ENCODE measurements around the gene VSTM4. TPM values are rescaled to one million over a fixed set of nuclear protein-coding genes. Genes with fewer than 3 reads are reported as not detected.

VSTM4 gene
- total RNA-seq, 1 experiment from 2014 or later, result not detected

DNA sequence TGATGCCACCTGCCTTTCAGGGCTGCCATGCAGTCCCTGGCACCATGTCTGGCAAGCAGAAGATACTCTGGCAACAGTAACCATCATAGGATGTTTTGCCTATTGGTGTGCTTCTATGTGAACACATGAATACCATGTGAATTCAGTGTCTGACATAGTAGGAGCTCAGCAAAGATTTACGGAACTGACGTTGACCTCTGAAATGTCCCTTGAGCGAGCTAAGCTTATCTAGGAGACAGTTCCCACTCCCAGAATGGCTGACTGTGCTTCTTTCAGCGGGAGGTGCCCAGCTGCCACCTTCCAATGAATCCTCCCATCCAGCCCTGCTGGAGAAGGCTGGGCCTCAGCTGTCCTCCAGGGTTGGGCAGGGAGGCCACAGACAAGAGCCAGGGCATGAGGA lies 104.5 kb downstream of the VSTM4 start:
- no peaks in the 10 kb centered on the region for H3F3A ChIP-seq (ENCODE audit: insufficient read depth, low read depth)
- H3K9me3 ChIP-seq (ENCODE audit: insufficient read depth, low read depth), result no peaks in the 10 kb centered on the region
- TF ChIP-seq, protein P1, sequence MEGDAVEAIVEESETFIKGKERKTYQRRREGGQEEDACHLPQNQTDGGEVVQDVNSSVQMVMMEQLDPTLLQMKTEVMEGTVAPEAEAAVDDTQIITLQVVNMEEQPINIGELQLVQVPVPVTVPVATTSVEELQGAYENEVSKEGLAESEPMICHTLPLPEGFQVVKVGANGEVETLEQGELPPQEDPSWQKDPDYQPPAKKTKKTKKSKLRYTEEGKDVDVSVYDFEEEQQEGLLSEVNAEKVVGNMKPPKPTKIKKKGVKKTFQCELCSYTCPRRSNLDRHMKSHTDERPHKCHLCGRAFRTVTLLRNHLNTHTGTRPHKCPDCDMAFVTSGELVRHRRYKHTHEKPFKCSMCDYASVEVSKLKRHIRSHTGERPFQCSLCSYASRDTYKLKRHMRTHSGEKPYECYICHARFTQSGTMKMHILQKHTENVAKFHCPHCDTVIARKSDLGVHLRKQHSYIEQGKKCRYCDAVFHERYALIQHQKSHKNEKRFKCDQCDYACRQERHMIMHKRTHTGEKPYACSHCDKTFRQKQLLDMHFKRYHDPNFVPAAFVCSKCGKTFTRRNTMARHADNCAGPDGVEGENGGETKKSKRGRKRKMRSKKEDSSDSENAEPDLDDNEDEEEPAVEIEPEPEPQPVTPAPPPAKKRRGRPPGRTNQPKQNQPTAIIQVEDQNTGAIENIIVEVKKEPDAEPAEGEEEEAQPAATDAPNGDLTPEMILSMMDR (conservative IDR thresholded peaks at IDR 0.05), result no peak
- no peak for TF ChIP-seq EZH2 (IDR thresholded peaks at IDR 0.05; ENCODE audit: low read depth)
- no peak overlapping the region for H3K4me2 ChIP-seq
- no peaks in the 10 kb centered on the region for H3K79me2 ChIP-seq (ENCODE audit: low read depth)
- ChIA-PET POLR2A (ENCODE audit: unreplicated experiment) (no interaction called here), CTCF (no interaction called here)
- H3K27me3 ChIP-seq (ENCODE audit: insufficient read depth, low read depth), result peaks cover 60% of the 10 kb centered on the region
- no peaks in the 10 kb centered on the region for H4K20me1 ChIP-seq (ENCODE audit: insufficient read depth)
- DNase-seq, result no peak
- H3K36me3 ChIP-seq (ENCODE audit: low read depth), result no peaks in the 10 kb centered on the region
- H3K9me2 ChIP-seq (ENCODE audit: insufficient read depth), result no peaks in the 10 kb centered on the region
- no peak overlapping the region for H2AFZ ChIP-seq
- H3K27ac ChIP-seq, result no peak overlapping the region
- no peak overlapping the region for H3K4me3 ChIP-seq
- BruUV-seq (replicated peaks), result no TSS peak
- H3K4me1 ChIP-seq (replicated peaks; ENCODE audit: insufficient read depth), result no peaks in the 10 kb centered on the region
- intact Hi-C loops (cut with micrococcal nuclease; ENCODE audit: unreplicated experiment), result no loop called here

DNA sequence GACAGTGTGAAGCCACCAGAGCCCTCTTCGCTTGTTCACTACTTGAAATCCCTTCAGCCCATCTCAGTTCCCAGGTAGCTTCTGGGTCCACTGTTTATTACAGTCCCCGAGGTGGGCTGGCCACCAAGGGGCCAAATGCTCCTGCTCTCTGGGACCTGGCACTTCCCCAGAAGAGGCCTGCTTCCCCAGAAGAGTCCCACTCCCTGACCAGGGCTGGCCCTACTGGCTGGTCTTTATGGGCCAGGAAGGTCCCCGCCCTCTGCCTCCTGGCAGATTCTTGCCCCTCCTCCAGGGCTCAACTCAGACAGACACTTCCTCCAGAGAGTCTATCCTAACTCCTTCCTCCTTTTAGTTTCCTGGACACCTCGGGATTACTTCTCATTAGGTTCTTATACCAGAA lies 105.0 kb downstream of the VSTM4 start:
- no peak overlapping the region for H3K4me2 ChIP-seq
- H3K9me2 ChIP-seq (ENCODE audit: insufficient read depth), result no peaks in the 10 kb centered on the region
- BruUV-seq (replicated peaks), result no TSS peak
- peaks cover 57% of the 10 kb centered on the region for H3K27me3 ChIP-seq (ENCODE audit: insufficient read depth, low read depth)
- no peak overlapping the region for H2AFZ ChIP-seq
- DNase-seq, result no peak
- H3K27ac ChIP-seq, result no peak overlapping the region
- H3K4me1 ChIP-seq (replicated peaks; ENCODE audit: insufficient read depth), result no peaks in the 10 kb centered on the region
- H4K20me1 ChIP-seq (ENCODE audit: insufficient read depth), result no peaks in the 10 kb centered on the region
- no peaks in the 10 kb centered on the region for H3F3A ChIP-seq (ENCODE audit: insufficient read depth, low read depth)
- ChIA-PET POLR2A (ENCODE audit: unreplicated experiment) (no interaction called here), CTCF (no interaction called here)
- no peak for TF ChIP-seq EZH2 (IDR thresholded peaks at IDR 0.05; ENCODE audit: low read depth)
- TF ChIP-seq, protein P1 (conservative IDR thresholded peaks at IDR 0.05), result no peak
- H3K4me3 ChIP-seq, result no peak overlapping the region
- H3K79me2 ChIP-seq (ENCODE audit: low read depth), result no peaks in the 10 kb centered on the region
- intact Hi-C loops (cut with micrococcal nuclease; ENCODE audit: unreplicated experiment), result no loop called here
- H3K9me3 ChIP-seq (ENCODE audit: insufficient read depth, low read depth), result no peaks in the 10 kb centered on the region
- no peaks in the 10 kb centered on the region for H3K36me3 ChIP-seq (ENCODE audit: low read depth)

DNA sequence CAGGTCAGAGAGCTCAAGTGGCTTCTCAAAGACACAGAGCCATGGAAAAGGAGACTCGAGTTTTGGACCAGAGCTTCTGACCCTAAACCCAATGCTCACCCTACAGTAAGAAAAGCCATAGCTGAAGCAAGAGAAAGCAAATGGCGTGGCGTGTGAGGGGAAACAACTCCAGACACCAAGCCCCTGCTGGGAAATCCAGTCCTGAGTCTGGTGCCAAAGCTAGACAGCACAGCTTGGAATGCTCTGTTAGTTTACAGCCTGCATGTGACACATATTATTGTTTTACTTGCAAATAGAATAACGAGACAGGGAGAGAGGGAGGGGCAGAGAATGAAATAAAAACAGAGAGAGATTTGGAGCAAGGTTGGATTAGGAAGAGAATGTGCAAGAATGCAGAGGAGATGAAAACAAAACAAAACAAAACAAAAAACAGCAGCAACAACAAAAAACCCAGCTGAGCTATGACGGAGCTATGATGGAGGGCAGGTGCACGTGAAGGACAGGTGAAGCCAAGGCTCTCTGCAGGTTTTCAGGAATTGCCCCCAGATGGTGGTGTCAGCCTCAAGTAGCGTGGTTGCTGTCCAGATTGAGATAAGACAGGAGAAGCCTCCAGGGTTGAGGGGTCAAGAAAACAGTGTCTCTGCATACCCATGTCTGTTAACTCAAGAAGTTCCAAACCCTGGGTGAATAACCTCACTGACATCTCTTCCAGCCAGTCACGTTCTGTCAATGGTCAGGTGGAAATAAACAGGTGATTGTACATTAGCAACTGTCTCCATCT lies 105.9 kb downstream of the VSTM4 start:
- Histone ChIP-seq H3K36me3 (ENCODE audit: low read depth) (no peaks in the 10 kb centered on the region), H3K27ac (no peak overlapping the region), H3K4me1 (replicated peaks; ENCODE audit: insufficient read depth) (no peaks in the 10 kb centered on the region), H3K4me2 (no peak overlapping the region), H2AFZ (no peak overlapping the region), H3K4me3 (no peak overlapping the region), H3K27me3 (ENCODE audit: insufficient read depth, low read depth) (peaks cover 51% of the 10 kb centered on the region), H3K9me2 (ENCODE audit: insufficient read depth) (no peaks in the 10 kb centered on the region), H3K79me2 (ENCODE audit: low read depth) (no peaks in the 10 kb centered on the region), H4K20me1 (ENCODE audit: insufficient read depth) (no peaks in the 10 kb centered on the region), H3K9me3 (ENCODE audit: insufficient read depth, low read depth) (no peaks in the 10 kb centered on the region), H3F3A (ENCODE audit: insufficient read depth, low read depth) (no peaks in the 10 kb centered on the region)
- BruUV-seq (replicated peaks), result no TSS peak
- ChIA-PET POLR2A (ENCODE audit: unreplicated experiment) (interaction anchor here (0.6 kb wide), 1 partner anchor 721 kb away, joined by 8 read pairs; no protein-coding TSS in a partner anchor), CTCF (no interaction called here)
- intact Hi-C loops (cut with micrococcal nuclease; ENCODE audit: unreplicated experiment), result no loop called here
- TF ChIP-seq, protein P1 (conservative IDR thresholded peaks at IDR 0.05), result no peak
- TF ChIP-seq EZH2 (IDR thresholded peaks at IDR 0.05; ENCODE audit: low read depth), result no peak
- DNase-seq, result no peak

All from PC-9 (cell line).